Coronary artery (tissue), 2 donors: ENCODE data around the gene KLC1.

Experiments used
- DNase-seq: peaks from one replicate; pipeline ENCODE4 v3.0.0-alpha.2; 2017; ENCODE audit warnings: low spot score
- H3K27ac ChIP-seq, 2 donors: fragments of 200-600 bp; sonication (generic); one replicate each; pipeline ENCODE4 v1.5.1; 2016 to 2019
- H3K4me3 ChIP-seq: fragments of 200-600 bp; sonication (generic); 2 replicates; pipeline ENCODE4 v1.5.1; 2016; ENCODE audit warnings: mild to moderate bottlenecking, moderate library complexity
- TF ChIP-seq, protein P1 (sequence below): fragments of 200-600 bp; sonication (generic); IDR thresholded peaks from one replicate; pipeline ENCODE4 v1.5.1; 2019; ENCODE audit warnings: antibody characterized with exemption

Gene KLC1

DNA sequence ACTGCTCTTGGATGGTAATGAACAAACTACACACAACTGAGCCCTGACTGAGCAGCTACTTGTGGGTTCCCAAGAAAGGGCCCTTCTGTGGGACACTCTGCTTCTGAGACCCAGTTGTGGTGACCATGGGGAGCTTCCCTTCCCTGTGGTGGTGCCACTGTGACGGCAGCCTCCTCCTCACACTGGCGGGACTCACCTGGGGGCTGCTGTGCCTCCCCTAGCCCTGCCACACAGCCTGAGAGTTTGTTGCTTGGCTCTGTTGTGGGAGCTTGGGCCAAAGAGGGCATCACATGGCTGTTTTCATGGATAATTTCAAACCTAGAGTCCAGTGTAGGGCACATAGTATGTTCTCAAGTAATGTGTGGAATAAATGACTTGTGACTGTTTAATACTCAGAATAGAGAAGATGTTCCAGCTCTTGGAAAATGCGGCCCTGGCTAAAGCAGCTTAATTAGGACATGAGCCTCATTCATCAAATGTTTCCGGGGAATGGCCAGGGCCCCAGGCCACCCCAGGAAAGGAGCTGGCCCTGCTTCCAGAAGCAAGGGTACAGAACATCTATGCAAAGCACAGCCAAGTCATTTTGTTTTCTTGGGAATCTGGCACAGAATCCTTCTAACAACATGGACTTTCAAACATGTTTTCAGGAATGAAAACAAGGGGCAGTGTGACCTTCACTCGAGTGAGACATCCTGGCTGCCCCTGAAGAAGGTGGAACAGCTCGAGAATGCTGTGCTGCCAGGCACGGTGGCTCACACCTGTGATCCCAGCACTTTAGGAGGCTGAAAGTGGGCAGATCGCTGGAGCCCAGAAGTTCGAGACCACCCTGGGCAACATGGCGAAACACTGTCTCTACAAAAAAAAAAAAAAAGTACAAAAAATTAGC, 107.8 kb downstream of the KLC1 start:
- TF ChIP-seq, protein P1, sequence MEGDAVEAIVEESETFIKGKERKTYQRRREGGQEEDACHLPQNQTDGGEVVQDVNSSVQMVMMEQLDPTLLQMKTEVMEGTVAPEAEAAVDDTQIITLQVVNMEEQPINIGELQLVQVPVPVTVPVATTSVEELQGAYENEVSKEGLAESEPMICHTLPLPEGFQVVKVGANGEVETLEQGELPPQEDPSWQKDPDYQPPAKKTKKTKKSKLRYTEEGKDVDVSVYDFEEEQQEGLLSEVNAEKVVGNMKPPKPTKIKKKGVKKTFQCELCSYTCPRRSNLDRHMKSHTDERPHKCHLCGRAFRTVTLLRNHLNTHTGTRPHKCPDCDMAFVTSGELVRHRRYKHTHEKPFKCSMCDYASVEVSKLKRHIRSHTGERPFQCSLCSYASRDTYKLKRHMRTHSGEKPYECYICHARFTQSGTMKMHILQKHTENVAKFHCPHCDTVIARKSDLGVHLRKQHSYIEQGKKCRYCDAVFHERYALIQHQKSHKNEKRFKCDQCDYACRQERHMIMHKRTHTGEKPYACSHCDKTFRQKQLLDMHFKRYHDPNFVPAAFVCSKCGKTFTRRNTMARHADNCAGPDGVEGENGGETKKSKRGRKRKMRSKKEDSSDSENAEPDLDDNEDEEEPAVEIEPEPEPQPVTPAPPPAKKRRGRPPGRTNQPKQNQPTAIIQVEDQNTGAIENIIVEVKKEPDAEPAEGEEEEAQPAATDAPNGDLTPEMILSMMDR: no peak
- peak overlapping the region; percentile 67 to 85 for H3K27ac ChIP-seq
- no peak for DNase-seq
- no peak overlapping the region for H3K4me3 ChIP-seq

DNA sequence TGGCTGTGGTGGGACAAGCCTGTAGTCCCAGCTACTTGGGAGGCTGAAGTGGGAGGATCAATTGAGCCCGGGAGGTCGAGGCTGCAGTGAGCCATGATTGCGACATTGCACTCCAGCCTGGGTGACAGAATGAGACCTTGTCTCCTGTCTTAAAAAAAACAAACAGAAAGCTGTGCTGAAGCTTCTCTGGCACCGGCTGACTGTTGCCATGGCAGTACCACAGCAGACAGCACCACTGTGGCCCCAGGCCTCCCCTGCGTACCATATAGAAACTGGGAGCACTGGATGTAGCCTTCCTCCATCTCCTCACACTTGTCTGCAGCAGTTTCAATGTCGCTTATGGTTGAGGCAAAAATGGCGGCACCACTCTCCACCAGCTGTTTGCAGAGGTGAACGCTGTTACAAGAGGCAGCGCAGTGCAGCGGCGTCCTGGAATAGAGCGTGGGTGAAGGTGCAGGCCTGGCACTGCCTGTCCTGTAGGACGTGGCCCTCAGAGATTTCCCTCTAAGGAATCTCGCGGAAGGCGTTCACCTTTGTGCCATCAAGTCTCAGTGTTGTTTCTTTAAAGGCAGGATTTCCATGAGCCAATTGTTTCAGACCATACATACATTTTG, 108.5 kb downstream of the KLC1 start:
- DNase-seq: no peak
- TF ChIP-seq, protein P1: no peak
- H3K27ac ChIP-seq: peak overlapping the region in 1 of 2 donors; percentile 67
- H3K4me3 ChIP-seq: no peak overlapping the region

DNA sequence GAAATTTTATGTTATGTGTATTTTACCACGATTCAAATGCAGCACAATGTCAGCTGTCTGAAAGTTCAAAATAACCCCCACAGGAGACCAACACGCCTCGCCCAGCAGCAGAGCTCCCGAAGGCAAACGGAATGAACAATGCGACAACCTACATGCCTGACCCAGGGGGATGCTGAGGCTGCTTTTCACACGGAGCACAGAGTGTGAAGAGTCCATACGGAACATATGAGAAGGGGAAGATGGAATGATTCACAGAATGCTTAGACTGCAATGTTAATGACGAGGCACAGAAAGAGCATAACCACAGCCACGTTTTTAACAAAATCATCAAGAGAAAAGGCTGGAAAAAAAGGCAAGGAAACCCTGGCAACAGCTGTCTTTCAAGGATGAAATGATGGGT, 109.2 kb downstream of the KLC1 start:
- no peak for DNase-seq
- Histone ChIP-seq H3K4me3 (no peak overlapping the region), H3K27ac (no peak overlapping the region)
- TF ChIP-seq, protein P1: no peak

DNA sequence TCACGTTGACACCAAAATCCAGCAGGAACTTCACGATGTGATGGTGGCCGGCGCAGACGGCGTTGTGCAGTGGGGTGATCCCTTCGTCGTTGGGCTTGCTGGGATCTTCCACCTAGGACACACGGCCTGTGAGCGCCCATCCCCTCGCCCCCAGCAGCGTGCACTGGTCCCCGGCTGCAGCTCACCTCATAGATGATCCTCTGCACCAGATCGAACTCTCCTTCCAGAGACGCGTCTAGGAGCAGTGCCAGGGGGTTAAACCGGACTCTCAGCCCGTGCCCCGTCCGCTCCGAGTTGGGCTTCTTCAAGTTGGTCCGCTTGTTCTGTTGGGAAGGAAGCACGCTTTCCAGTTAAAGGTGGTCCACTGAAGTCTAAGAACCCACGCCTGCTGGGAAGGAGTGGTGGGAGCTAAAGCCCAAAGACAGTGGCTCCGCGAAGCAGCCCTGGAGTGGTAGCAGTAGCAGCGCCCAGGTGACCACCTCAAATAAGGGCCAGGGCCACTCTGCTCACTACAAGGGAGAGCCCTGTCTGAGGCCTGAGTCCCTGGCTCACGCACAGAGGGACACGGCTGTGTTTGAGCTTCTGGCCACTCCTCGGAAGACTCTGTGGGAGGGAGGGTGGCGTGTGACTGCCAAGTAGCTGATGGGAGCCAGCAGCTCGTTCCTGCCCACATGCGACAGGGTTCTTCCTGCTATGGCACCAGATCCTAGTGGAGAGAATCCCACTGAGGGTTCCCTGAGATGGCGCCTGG, 109.9 kb downstream of the KLC1 start:
- DNase-seq: no peak
- TF ChIP-seq, protein P1: no peak
- Histone ChIP-seq H3K4me3 (no peak overlapping the region), H3K27ac (no peak overlapping the region)

GRCh38 chr14:103739466-103739792, 110.4 kb downstream of the KLC1 start:
- DNase-seq: peak; percentile 54
- Histone ChIP-seq H3K27ac (no peak overlapping the region), H3K4me3 (no peak overlapping the region)
- TF ChIP-seq, protein P1: no peak

DNA sequence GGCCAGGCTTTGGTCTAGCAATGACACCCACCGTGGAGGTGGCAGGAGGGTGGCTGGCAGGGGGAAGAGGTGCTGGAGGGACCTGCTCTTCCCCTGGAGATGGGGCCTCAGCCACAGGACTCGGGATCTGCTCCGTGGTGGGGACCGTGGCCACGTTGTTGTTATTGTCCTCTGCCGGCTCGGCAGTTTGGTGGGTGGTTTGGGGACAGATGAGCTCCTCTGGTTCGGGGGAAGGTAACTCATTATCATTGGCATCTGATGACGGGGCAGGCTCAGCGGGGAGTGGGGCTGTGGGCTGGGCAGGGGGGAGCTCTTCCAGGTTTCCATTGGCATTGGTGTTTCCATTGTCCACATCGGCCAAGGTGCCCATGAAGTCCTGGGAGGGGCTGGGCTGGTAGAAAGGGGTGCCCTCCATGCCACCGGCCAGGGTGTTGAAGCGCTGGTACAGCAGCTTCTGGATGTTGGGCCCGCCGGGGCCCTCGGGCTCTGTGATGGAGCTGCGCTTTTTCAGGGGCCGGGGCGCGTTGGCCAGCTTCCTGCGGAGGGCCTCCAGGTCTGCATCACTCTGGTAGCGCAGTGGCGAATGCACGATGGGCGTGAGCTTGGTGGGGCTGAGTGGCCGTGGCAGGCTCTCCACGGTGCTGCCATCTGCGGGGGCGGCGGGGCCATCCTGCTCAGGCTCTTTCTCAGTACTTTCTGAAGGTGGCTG, 110.9 kb downstream of the KLC1 start:
- H3K27ac ChIP-seq: no peak overlapping the region
- peak; percentile 60 for DNase-seq
- no peak overlapping the region for H3K4me3 ChIP-seq
- TF ChIP-seq, protein P1: no peak
